Measurements from ENCODE around the gene IL17RD. TPM values are rescaled to one million over a fixed set of nuclear protein-coding genes. Genes with fewer than 3 reads are reported as not detected.

IL17RD gene
- total RNA-seq, 2 experiments from 2014 or later: not detected

DNA sequence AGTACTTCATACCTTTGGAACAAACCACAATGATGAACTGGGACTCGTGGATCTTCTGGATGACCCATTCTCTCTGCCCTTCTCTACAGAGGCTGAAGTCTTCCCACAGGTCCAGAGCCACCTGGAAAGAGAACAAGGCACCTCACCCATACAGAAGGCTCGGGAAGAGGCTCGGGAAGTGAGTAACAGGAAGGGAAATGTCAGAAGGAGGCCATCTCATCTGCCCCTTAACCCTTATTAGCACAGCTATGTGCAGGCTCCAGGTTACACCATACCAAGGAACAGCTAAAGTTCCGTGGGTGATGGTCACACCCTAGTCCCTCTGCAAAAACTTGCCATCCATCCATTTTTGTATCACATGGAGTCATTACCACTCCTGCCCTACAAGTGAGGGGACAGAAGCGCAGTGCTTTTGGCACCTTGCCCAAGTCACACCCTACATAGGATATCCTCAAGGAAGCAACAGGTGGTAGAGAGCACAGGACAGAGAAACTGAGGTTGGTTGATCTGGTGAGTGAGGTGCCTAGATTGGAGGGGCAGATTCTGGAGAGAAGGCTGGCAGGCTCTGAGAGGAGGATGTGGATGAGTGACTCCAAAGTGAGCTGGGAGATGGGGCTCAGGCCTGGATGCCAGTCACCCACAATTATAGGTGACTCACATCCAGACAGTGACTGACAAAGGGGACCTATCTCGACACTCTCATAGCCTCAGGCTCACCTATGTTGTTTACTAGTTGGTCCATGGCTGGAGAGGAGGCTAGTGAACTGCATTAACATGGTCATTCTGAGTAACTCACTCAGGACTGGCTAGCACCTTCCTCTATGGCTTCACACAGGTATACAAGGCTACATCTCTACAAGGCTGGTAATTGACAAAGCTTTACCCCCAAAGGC, 66.5 kb downstream of the IL17RD start:
- ATAC-seq (no peak), DNase-seq (no peak)
- no peaks in the 10 kb centered on the region for H3K27me3 Mint-ChIP-seq
- no peaks in the 10 kb centered on the region for H3K4me1 Mint-ChIP-seq (ENCODE audit: low read depth)
- H3K27ac Mint-ChIP-seq: no peak overlapping the region
- POLR2A ChIA-PET: no interaction called here
- CTCF ChIA-PET: interaction anchor here (0.9 to 4.2 kb wide), 9 partner anchors 9 to 135 kb away, joined by 3 to 40 read pairs (median 7); no protein-coding TSS in a partner anchor
- no peaks in the 10 kb centered on the region for H3K9me3 Mint-ChIP-seq
- no peak overlapping the region for H3K4me3 Mint-ChIP-seq
- TF ChIP-seq, protein P1, sequence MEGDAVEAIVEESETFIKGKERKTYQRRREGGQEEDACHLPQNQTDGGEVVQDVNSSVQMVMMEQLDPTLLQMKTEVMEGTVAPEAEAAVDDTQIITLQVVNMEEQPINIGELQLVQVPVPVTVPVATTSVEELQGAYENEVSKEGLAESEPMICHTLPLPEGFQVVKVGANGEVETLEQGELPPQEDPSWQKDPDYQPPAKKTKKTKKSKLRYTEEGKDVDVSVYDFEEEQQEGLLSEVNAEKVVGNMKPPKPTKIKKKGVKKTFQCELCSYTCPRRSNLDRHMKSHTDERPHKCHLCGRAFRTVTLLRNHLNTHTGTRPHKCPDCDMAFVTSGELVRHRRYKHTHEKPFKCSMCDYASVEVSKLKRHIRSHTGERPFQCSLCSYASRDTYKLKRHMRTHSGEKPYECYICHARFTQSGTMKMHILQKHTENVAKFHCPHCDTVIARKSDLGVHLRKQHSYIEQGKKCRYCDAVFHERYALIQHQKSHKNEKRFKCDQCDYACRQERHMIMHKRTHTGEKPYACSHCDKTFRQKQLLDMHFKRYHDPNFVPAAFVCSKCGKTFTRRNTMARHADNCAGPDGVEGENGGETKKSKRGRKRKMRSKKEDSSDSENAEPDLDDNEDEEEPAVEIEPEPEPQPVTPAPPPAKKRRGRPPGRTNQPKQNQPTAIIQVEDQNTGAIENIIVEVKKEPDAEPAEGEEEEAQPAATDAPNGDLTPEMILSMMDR (IDR thresholded peaks at IDR 0.05): no peak
- no peaks in the 10 kb centered on the region for H3K36me3 Mint-ChIP-seq (ENCODE audit: low read depth)
- intact Hi-C loops (cut with micrococcal nuclease): no loop called here

DNA sequence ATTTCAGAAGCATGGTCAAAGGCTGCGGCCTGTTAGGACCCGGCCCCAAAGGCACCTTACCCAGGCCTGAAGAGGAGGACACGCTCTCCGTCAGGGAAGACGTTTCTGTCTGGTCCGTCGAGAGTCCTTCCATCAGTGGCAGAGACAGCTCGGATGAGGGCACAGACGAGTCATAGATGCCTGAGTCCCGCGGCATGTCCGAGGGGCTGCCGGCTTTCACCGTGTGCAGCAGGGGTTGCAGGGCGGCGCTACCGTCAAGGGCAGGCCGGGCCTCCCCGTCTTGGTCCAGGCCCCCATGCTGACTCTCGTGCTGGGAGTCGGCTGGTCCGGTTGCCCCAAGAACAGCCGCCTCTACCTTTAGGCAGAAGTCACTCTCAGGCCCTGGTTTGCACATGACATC, 67.6 kb downstream of the IL17RD start:
- H3K4me3 Mint-ChIP-seq: no peak overlapping the region
- intact Hi-C loops (cut with micrococcal nuclease): no loop called here
- H3K36me3 Mint-ChIP-seq (ENCODE audit: low read depth): no peaks in the 10 kb centered on the region
- H3K27ac Mint-ChIP-seq: no peak overlapping the region
- ChIA-PET POLR2A (no interaction called here), CTCF (no interaction called here)
- no peaks in the 10 kb centered on the region for H3K27me3 Mint-ChIP-seq
- no peaks in the 10 kb centered on the region for H3K9me3 Mint-ChIP-seq
- no peak for ATAC-seq
- TF ChIP-seq, protein P1 (IDR thresholded peaks at IDR 0.05): no peak
- DNase-seq: no peak
- no peaks in the 10 kb centered on the region for H3K4me1 Mint-ChIP-seq (ENCODE audit: low read depth)

DNA sequence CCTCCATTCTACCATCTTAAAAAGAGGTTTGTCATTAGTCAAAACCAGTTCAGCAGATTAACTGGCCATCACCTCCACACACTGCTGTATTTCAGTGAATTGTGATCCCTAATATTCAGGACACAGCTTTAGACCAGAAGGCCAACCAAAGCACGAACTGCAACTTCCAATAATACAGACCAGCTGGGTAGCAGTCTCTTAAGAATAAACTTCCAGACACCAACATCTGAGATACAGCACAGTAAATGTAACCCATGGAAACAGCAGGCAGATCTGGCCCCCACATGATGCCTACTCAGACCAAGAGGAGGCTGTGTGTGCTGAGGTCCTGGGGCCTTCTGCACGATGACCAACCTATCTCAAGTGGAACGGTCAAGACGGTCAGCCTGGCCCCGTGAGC, 69.8 kb downstream of the IL17RD start:
- TF ChIP-seq, protein P1 (IDR thresholded peaks at IDR 0.05): no peak
- Mint-ChIP-seq H3K4me1 (ENCODE audit: low read depth) (no peaks in the 10 kb centered on the region), H3K36me3 (ENCODE audit: low read depth) (no peaks in the 10 kb centered on the region), H3K27ac (no peak overlapping the region), H3K9me3 (no peaks in the 10 kb centered on the region), H3K4me3 (no peak overlapping the region), H3K27me3 (no peaks in the 10 kb centered on the region)
- CTCF ChIA-PET: interaction anchor here (1.5 kb wide), 1 partner anchor 100 kb away, joined by 3 read pairs; no protein-coding TSS in a partner anchor
- POLR2A ChIA-PET: no interaction called here
- DNase-seq (no peak), ATAC-seq (no peak)
- intact Hi-C loops (cut with micrococcal nuclease): no loop called here

DNA sequence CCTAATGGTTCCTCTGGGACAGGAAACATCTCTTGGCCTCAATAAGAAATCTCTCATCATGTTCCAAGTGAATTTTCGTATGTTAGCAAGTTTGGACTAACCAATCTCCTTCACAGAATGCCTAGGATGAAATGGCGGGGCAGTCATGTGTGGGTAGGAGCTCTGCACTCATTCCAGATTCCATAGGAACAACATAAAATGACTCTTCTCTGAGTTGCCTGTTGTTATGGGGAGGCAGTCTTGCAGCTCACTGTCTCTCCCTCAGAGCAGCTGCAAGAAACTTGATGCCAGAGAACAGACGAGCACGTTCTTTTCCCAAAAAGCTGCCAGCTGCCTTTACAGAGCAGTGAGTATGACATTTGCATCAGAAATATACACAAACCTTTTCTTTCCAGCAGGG, 70.6 kb downstream of the IL17RD start:
- ChIA-PET CTCF (interaction anchor here (1.6 kb wide), 1 partner anchor 9 kb away, joined by 4 read pairs; no protein-coding TSS in a partner anchor), POLR2A (no interaction called here)
- Mint-ChIP-seq H3K4me3 (no peak overlapping the region), H3K27me3 (no peaks in the 10 kb centered on the region), H3K9me3 (no peaks in the 10 kb centered on the region), H3K36me3 (ENCODE audit: low read depth) (no peaks in the 10 kb centered on the region), H3K27ac (no peak overlapping the region), H3K4me1 (ENCODE audit: low read depth) (no peaks in the 10 kb centered on the region)
- TF ChIP-seq, protein P1 (IDR thresholded peaks at IDR 0.05): no peak
- DNase-seq (no peak), ATAC-seq (no peak)
- intact Hi-C loops (cut with micrococcal nuclease): no loop called here

DNA sequence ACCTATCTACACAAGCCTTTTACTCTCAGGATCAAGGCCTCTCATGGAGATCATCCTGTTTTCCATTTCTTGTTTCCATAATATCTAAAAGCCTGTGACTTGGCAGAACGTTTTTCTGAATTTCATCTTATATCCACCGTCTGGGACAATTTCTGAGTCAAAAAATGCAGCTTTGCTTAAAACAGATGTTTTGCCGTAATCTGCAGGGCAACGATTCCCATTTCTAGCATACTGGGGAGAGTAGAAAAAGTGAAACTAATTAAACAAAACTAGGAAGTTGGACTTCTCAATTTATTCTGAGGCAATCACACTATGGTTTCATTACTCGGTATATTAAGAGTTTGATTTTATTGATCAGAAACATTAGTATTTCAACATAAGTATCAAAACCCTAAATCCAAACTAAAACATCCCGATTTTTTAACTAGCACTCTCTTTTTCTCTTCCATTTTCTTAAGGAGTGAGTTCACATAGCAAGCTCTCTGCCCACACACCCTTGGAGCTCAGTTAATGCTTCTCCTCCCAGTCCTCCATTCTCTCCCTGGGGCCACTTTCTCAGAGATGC, 71.1 kb downstream of the IL17RD start:
- Mint-ChIP-seq H3K4me3 (no peak overlapping the region), H3K4me1 (ENCODE audit: low read depth) (no peaks in the 10 kb centered on the region), H3K27me3 (no peaks in the 10 kb centered on the region), H3K36me3 (ENCODE audit: low read depth) (no peaks in the 10 kb centered on the region), H3K27ac (no peak overlapping the region), H3K9me3 (no peaks in the 10 kb centered on the region)
- intact Hi-C loops (cut with micrococcal nuclease): no loop called here
- TF ChIP-seq, protein P1 (IDR thresholded peaks at IDR 0.05): no peak
- ATAC-seq (no peak), DNase-seq (no peak)
- ChIA-PET CTCF (interaction anchor here (1.6 kb wide), 1 partner anchor 10 kb away, joined by 4 read pairs; no protein-coding TSS in a partner anchor), POLR2A (interaction anchor here (0.6 kb wide), 1 partner anchor 532 kb away, joined by 4 read pairs; no protein-coding TSS in a partner anchor)
